GM12864 (cell line): Measurements from ENCODE around the gene NTSR1.

Source experiments
- DNase-seq: peaks from one replicate; pipeline ENCODE4 v3.0.0-alpha.2; 2011; ENCODE audit warnings: low read depth
- H3K4me3 ChIP-seq: 2 replicates; pipeline ENCODE4 v1.5.1; 2011; ENCODE audit warnings: mild to moderate bottlenecking, low read depth, low read length, control low read depth
- CTCF ChIP-seq: IDR thresholded peaks from 2 replicates; pipeline ENCODE4 v1.5.1; 2011; ENCODE audit warnings: low read depth, mild to moderate bottlenecking, moderate library complexity, low read length, control low read depth, inconsistent platforms; ENCODE audit errors: missing control alignments

The NTSR1 gene

GRCh38 chr20:62811720-62812119, 103.1 kb downstream of the NTSR1 start:
- H3K4me3 ChIP-seq, result no peak overlapping the region
- DNase-seq, result no peak
- TF ChIP-seq CTCF, result no peak
